Activated naive CD8-positive, alpha-beta T cell treated with anti-CD3 and anti-CD28 coated beads, Interleukin-2, amount 50 U/mL, for 16 hours (primary cell): ENCODE measurements around the gene CHRNA9.
"Not testable (repeated sequence)": the region's sequence is repeated elsewhere in the genome, so short reads cannot be mapped to it uniquely, and the experiment has no call there.

Experiments
- DNase-seq: peaks from one replicate; pipeline ENCODE4 v3.0.0-alpha.2; 2020; ENCODE audit warnings: low read depth, low spot score

Gene CHRNA9

GRCh38 chr4:40380647-40381046 lies 45.5 kb downstream of the CHRNA9 start:
- DNase-seq, result no peak

- no peak for DNase-seq
Measured at GRCh38 chr4:40388239-40388638, 53.1 kb downstream of the CHRNA9 start.

- DNase-seq, result no peak
Measured at GRCh38 chr4:40389986-40390385, 54.9 kb downstream of the CHRNA9 start.

GRCh38 chr4:40392241-40392640 lies 57.1 kb downstream of the CHRNA9 start:
- not testable (repeated sequence) for DNase-seq

- no peak for DNase-seq
Measured at GRCh38 chr4:40394236-40394635, 59.1 kb downstream of the CHRNA9 start.

GRCh38 chr4:40395166-40395900 lies 60.2 kb downstream of the CHRNA9 start:
- DNase-seq, result no peak

- DNase-seq, result no peak
Measured at GRCh38 chr4:40395908-40396793, 61.0 kb downstream of the CHRNA9 start.

- DNase-seq, result no peak
Measured at GRCh38 chr4:40399578-40399977, 64.4 kb downstream of the CHRNA9 start.

- no peak for DNase-seq
Measured at GRCh38 chr4:40401096-40401495, 66.0 kb downstream of the CHRNA9 start.

- no peak for DNase-seq
Measured at GRCh38 chr4:40401631-40402030, 66.5 kb downstream of the CHRNA9 start.

- DNase-seq, result no peak
Measured at GRCh38 chr4:40402556-40402955, 67.4 kb downstream of the CHRNA9 start.

- no peak for DNase-seq
Measured at GRCh38 chr4:40403081-40403480, 67.9 kb downstream of the CHRNA9 start.
